Eye (tissue), 1 donor: ENCODE measurements around the gene HLA-G.
A peak's percentile ranks its signal among the peaks of the same experiment; 100 is the strongest.

Source experiments
- DNase-seq: peaks from one replicate; pipeline ENCODE4 v3.0.0-alpha.2; 2015

HLA-G gene

GRCh38 chr6:29818892-29819291 lies 8.7 kb upstream of the HLA-G start:
- DNase-seq = no peak

- DNase-seq = no peak
These were observed 3.5 kb upstream of the HLA-G start for GRCh38 chr6:29824144-29824543.

GRCh38 chr6:29825848-29826247 lies 1.8 kb upstream of the HLA-G start:
- DNase-seq = no peak

- DNase-seq = no peak
These were observed 1.4 kb upstream of the HLA-G start for GRCh38 chr6:29826271-29826670.

- no peak for DNase-seq
These were observed 809 bp downstream of the HLA-G start for GRCh38 chr6:29828471-29828797.

GRCh38 chr6:29829766-29830165 lies 2.1 kb downstream of the HLA-G start:
- DNase-seq = no peak

- DNase-seq = no peak
These were observed 2.8 kb downstream of the HLA-G start for GRCh38 chr6:29830409-29830808.

GRCh38 chr6:29831776-29832175 lies 4.2 kb downstream of the HLA-G start:
- no peak for DNase-seq

GRCh38 chr6:29834564-29835436 lies 7.2 kb downstream of the HLA-G start:
- peak; percentile 55 for DNase-seq

- no peak for DNase-seq
These were observed 12.3 kb downstream of the HLA-G start for GRCh38 chr6:29839917-29840316.

GRCh38 chr6:29841030-29841429 lies 13.4 kb downstream of the HLA-G start:
- no peak for DNase-seq

GRCh38 chr6:29845405-29846006 lies 17.9 kb downstream of the HLA-G start:
- DNase-seq = no peak

GRCh38 chr6:29847871-29848630 lies 20.4 kb downstream of the HLA-G start:
- peak; percentile 81 for DNase-seq

GRCh38 chr6:29850011-29850553 lies 22.5 kb downstream of the HLA-G start:
- no peak for DNase-seq

- no peak for DNase-seq
These were observed 23.6 kb downstream of the HLA-G start for GRCh38 chr6:29851190-29851589.

GRCh38 chr6:29853245-29853644 lies 25.6 kb downstream of the HLA-G start:
- DNase-seq = no peak

- DNase-seq = no peak
These were observed 30.4 kb downstream of the HLA-G start for GRCh38 chr6:29858006-29858405.

GRCh38 chr6:29861521-29862255 lies 34.1 kb downstream of the HLA-G start:
- DNase-seq = no peak

- no peak for DNase-seq
These were observed 36.6 kb downstream of the HLA-G start for GRCh38 chr6:29864037-29864810.

- no peak for DNase-seq
These were observed 38.0 kb downstream of the HLA-G start for GRCh38 chr6:29865631-29866030.

- DNase-seq = no peak
These were observed 42.5 kb downstream of the HLA-G start for GRCh38 chr6:29870104-29870503.

- no peak for DNase-seq
These were observed 45.2 kb downstream of the HLA-G start for GRCh38 chr6:29872791-29873190.
